ENCODE data around the gene SRPX.

SRPX gene

GRCh38 chrX:38224160-38224559, 3.5 kb upstream of the SRPX start:
- no peak overlapping the region for H3K4me2 ChIP-seq (ENCODE audit: low read length)
- H3K27ac ChIP-seq (ENCODE audit: low read depth, low read length) = no peak overlapping the region
- H3K14ac ChIP-seq (ENCODE audit: low read length) = no peak overlapping the region
- no peak overlapping the region for H2AFZ ChIP-seq (ENCODE audit: insufficient read depth, low read length, poor library complexity)
- no peak overlapping the region for H3K4ac ChIP-seq (ENCODE audit: low read depth, low read length)
- no peak overlapping the region for H3K4me3 ChIP-seq (ENCODE audit: low read depth, low read length)
- no peak overlapping the region for H2BK120ac ChIP-seq (ENCODE audit: insufficient read depth, low read length, poor library complexity)
- no peak overlapping the region for H2BK12ac ChIP-seq (ENCODE audit: low read length)
- H3K9ac ChIP-seq (ENCODE audit: low read length) = no peak overlapping the region
- H3K27me3 ChIP-seq (ENCODE audit: insufficient read depth, low read length) = peaks cover 2% of the 10 kb centered on the region
- H2BK5ac ChIP-seq (ENCODE audit: low read depth, low read length, poor library complexity) = no peak overlapping the region
- no peak overlapping the region for H2AK5ac ChIP-seq (ENCODE audit: low read length)
- H3K79me2 ChIP-seq (ENCODE audit: control insufficient read depth, insufficient read depth, low read length, poor library complexity) = no peaks in the 10 kb centered on the region
- H3K79me1 ChIP-seq (ENCODE audit: low read length) = no peaks in the 10 kb centered on the region
- no peaks in the 10 kb centered on the region for H3K36me3 ChIP-seq (ENCODE audit: control insufficient read depth in 1 of 2, insufficient read depth in 2 of 2, low read length in 2 of 2)
- no peak overlapping the region for H4K8ac ChIP-seq (ENCODE audit: low read depth, low read length)
- no peak for DNase-seq
- H3K23ac ChIP-seq (ENCODE audit: low read length) = no peak overlapping the region
- H3K18ac ChIP-seq (ENCODE audit: low read length) = no peak overlapping the region
- no peaks in the 10 kb centered on the region for H3K9me3 ChIP-seq (ENCODE audit: insufficient read depth, low read depth, low read length)
- H3K4me1 ChIP-seq (ENCODE audit: control insufficient read depth in 1 of 2, insufficient read depth in 2 of 2, low read length in 2 of 2) = peaks cover 0 to 2% of the 10 kb centered on the region in 2 experiments
- H4K12ac ChIP-seq (ENCODE audit: low read depth, low read length) = no peak overlapping the region
- no peak overlapping the region for H4K91ac ChIP-seq (ENCODE audit: low read depth, low read length)

GRCh38 chrX:38221391-38221929, 789 bp upstream of the SRPX start:
- no peak overlapping the region for H3K4ac ChIP-seq (ENCODE audit: low read depth, low read length)
- peaks cover 2% of the 10 kb centered on the region for H3K27me3 ChIP-seq (ENCODE audit: insufficient read depth, low read length)
- no peaks in the 10 kb centered on the region for H3K79me1 ChIP-seq (ENCODE audit: low read length)
- no peak overlapping the region for H4K12ac ChIP-seq (ENCODE audit: low read depth, low read length)
- H3K18ac ChIP-seq (ENCODE audit: low read length) = no peak overlapping the region
- H3K23ac ChIP-seq (ENCODE audit: low read length) = no peak overlapping the region
- H3K14ac ChIP-seq (ENCODE audit: low read length) = no peak overlapping the region
- H3K4me3 ChIP-seq (ENCODE audit: low read depth, low read length) = no peak overlapping the region
- no peak overlapping the region for H2AFZ ChIP-seq (ENCODE audit: insufficient read depth, low read length, poor library complexity)
- no peaks in the 10 kb centered on the region for H3K9me3 ChIP-seq (ENCODE audit: insufficient read depth, low read depth, low read length)
- H2BK12ac ChIP-seq (ENCODE audit: low read length) = no peak overlapping the region
- DNase-seq = no peak
- peaks cover 0 to 2% of the 10 kb centered on the region in 2 experiments for H3K4me1 ChIP-seq (ENCODE audit: control insufficient read depth in 1 of 2, insufficient read depth in 2 of 2, low read length in 2 of 2)
- no peak overlapping the region for H4K91ac ChIP-seq (ENCODE audit: low read depth, low read length)
- H3K36me3 ChIP-seq (ENCODE audit: control insufficient read depth in 1 of 2, insufficient read depth in 2 of 2, low read length in 2 of 2) = no peaks in the 10 kb centered on the region
- no peak overlapping the region for H3K9ac ChIP-seq (ENCODE audit: low read length)
- H3K79me2 ChIP-seq (ENCODE audit: control insufficient read depth, insufficient read depth, low read length, poor library complexity) = no peaks in the 10 kb centered on the region
- H4K8ac ChIP-seq (ENCODE audit: low read depth, low read length) = no peak overlapping the region
- no peak overlapping the region for H2BK120ac ChIP-seq (ENCODE audit: insufficient read depth, low read length, poor library complexity)
- peak overlapping the region; percentile 94 for H3K4me2 ChIP-seq (ENCODE audit: low read length)
- no CpG with 5 or more reads among the region's 10 CpGs for WGBS (ENCODE audit: extremely low coverage, insufficient coverage, insufficient read length)
- no peak overlapping the region for H2BK5ac ChIP-seq (ENCODE audit: low read depth, low read length, poor library complexity)
- H3K27ac ChIP-seq (ENCODE audit: low read depth, low read length) = no peak overlapping the region
- no peak overlapping the region for H2AK5ac ChIP-seq (ENCODE audit: low read length)

GRCh38 chrX:38220024-38220414, 652 bp downstream of the SRPX start:
- Histone ChIP-seq H2BK5ac (ENCODE audit: low read depth, low read length, poor library complexity) (no peak overlapping the region), H4K8ac (ENCODE audit: low read depth, low read length) (no peak overlapping the region), H3K18ac (ENCODE audit: low read length) (no peak overlapping the region), H3K27me3 (ENCODE audit: insufficient read depth, low read length) (peaks cover 2% of the 10 kb centered on the region), H3K36me3 (ENCODE audit: control insufficient read depth in 1 of 2, insufficient read depth in 2 of 2, low read length in 2 of 2) (no peaks in the 10 kb centered on the region), H4K91ac (ENCODE audit: low read depth, low read length) (no peak overlapping the region), H3K27ac (ENCODE audit: low read depth, low read length) (no peak overlapping the region), H2AFZ (ENCODE audit: insufficient read depth, low read length, poor library complexity) (no peak overlapping the region), H3K4me1 (ENCODE audit: control insufficient read depth in 1 of 2, insufficient read depth in 2 of 2, low read length in 2 of 2) (no peaks in the 10 kb centered on the region), H3K23ac (ENCODE audit: low read length) (no peak overlapping the region), H3K14ac (ENCODE audit: low read length) (no peak overlapping the region), H3K79me2 (ENCODE audit: control insufficient read depth, insufficient read depth, low read length, poor library complexity) (no peaks in the 10 kb centered on the region), H2AK5ac (ENCODE audit: low read length) (no peak overlapping the region), H3K9ac (ENCODE audit: low read length) (no peak overlapping the region), H3K4me3 (ENCODE audit: low read depth, low read length) (peak overlapping the region; percentile 72), H2BK120ac (ENCODE audit: insufficient read depth, low read length, poor library complexity) (no peak overlapping the region), H2BK12ac (ENCODE audit: low read length) (no peak overlapping the region), H3K9me3 (ENCODE audit: insufficient read depth, low read depth, low read length) (no peaks in the 10 kb centered on the region), H3K4ac (ENCODE audit: low read depth, low read length) (no peak overlapping the region), H3K79me1 (ENCODE audit: low read length) (no peaks in the 10 kb centered on the region), H3K4me2 (ENCODE audit: low read length) (peak overlapping the region; percentile 94), H4K12ac (ENCODE audit: low read depth, low read length) (no peak overlapping the region)
- peak; percentile 10 to 48 for DNase-seq
- WGBS (ENCODE audit: extremely low coverage, insufficient coverage, insufficient read length) = no CpG with 5 or more reads among the region's 14 CpGs

- Histone ChIP-seq H2BK12ac (ENCODE audit: low read length) (no peak overlapping the region), H2AFZ (ENCODE audit: insufficient read depth, low read length, poor library complexity) (no peak overlapping the region), H3K27ac (ENCODE audit: low read depth, low read length) (no peak overlapping the region), H4K91ac (ENCODE audit: low read depth, low read length) (no peak overlapping the region), H3K4ac (ENCODE audit: low read depth, low read length) (no peak overlapping the region), H3K79me2 (ENCODE audit: control insufficient read depth, insufficient read depth, low read length, poor library complexity) (no peaks in the 10 kb centered on the region), H3K14ac (ENCODE audit: low read length) (no peak overlapping the region), H3K4me3 (ENCODE audit: low read depth, low read length) (no peak overlapping the region), H2BK5ac (ENCODE audit: low read depth, low read length, poor library complexity) (no peak overlapping the region), H3K4me2 (ENCODE audit: low read length) (no peak overlapping the region), H3K79me1 (ENCODE audit: low read length) (no peaks in the 10 kb centered on the region), H3K9me3 (ENCODE audit: insufficient read depth, low read depth, low read length) (no peaks in the 10 kb centered on the region), H2BK120ac (ENCODE audit: insufficient read depth, low read length, poor library complexity) (no peak overlapping the region), H3K18ac (ENCODE audit: low read length) (no peak overlapping the region), H3K4me1 (ENCODE audit: control insufficient read depth in 1 of 2, insufficient read depth in 2 of 2, low read length in 2 of 2) (no peaks in the 10 kb centered on the region), H3K9ac (ENCODE audit: low read length) (no peak overlapping the region), H3K36me3 (ENCODE audit: control insufficient read depth in 1 of 2, insufficient read depth in 2 of 2, low read length in 2 of 2) (no peaks in the 10 kb centered on the region), H2AK5ac (ENCODE audit: low read length) (no peak overlapping the region), H3K23ac (ENCODE audit: low read length) (no peak overlapping the region), H4K8ac (ENCODE audit: low read depth, low read length) (no peak overlapping the region), H3K27me3 (ENCODE audit: insufficient read depth, low read length) (peaks cover 2% of the 10 kb centered on the region), H4K12ac (ENCODE audit: low read depth, low read length) (no peak overlapping the region)
- WGBS (ENCODE audit: extremely low coverage, insufficient coverage, insufficient read length) = no CpG with 5 or more reads among the region's 5 CpGs
- DNase-seq = no peak
These were observed 4.0 kb downstream of the SRPX start for GRCh38 chrX:38216642-38217041.
